Loucy (cell line): Measurements from ENCODE around the gene CEP112.

Source experiments
- H2AFZ ChIP-seq: fragments of 200-600 bp; sonication (generic); 2 replicates; pipeline ENCODE4 v1.6.0; 2016; ENCODE audit warnings: antibody characterized with exemption, mild to moderate bottlenecking, low read length, moderate library complexity
- H3F3A ChIP-seq: fragments of 200-600 bp; 2 replicates; pipeline ENCODE4 v1.6.0; 2016; ENCODE audit warnings: antibody characterized with exemption, low read depth, mild to moderate bottlenecking
- H3K27me3 ChIP-seq: fragments of 200-600 bp; sonication (generic); 2 replicates; pipeline ENCODE4 v1.6.1; 2014; ENCODE audit warnings: low read length, mild to moderate bottlenecking; ENCODE audit not compliant: insufficient read depth, poor library complexity, severe bottlenecking
- H3K36me3 ChIP-seq: fragments of 200-600 bp; sonication (generic); 2 replicates; pipeline ENCODE4 v1.6.1; 2016; ENCODE audit warnings: low read length; ENCODE audit not compliant: insufficient read depth
- H3K4me1 ChIP-seq: fragments of 200-600 bp; sonication (generic); 2 replicates; pipeline ENCODE4 v1.5.1; 2014; ENCODE audit warnings: low read length, mild to moderate bottlenecking; ENCODE audit not compliant: insufficient read depth, poor library complexity, severe bottlenecking
- H3K4me2 ChIP-seq: fragments of 200-600 bp; sonication (generic); 2 replicates; pipeline ENCODE4 v1.6.0; 2014; ENCODE audit warnings: antibody characterized with exemption, low read length, low read depth, mild to moderate bottlenecking; ENCODE audit not compliant: poor library complexity, severe bottlenecking
- H3K4me3 ChIP-seq: fragments of 200-600 bp; sonication (generic); 2 replicates; pipeline ENCODE4 v1.5.1; 2014; ENCODE audit warnings: low read length, mild to moderate bottlenecking, mixed read lengths; ENCODE audit not compliant: poor library complexity, severe bottlenecking
- H3K79me2 ChIP-seq: fragments of 200-600 bp; sonication (generic); 2 replicates; pipeline ENCODE4 v1.6.1; 2014; ENCODE audit warnings: low read length; ENCODE audit not compliant: insufficient read depth
- H3K9ac ChIP-seq: fragments of 200-600 bp; sonication (generic); 2 replicates; pipeline ENCODE4 v1.6.0; 2014; ENCODE audit warnings: mild to moderate bottlenecking, low read depth, low read length, moderate library complexity; ENCODE audit not compliant: poor library complexity, severe bottlenecking
- H3K9me2 ChIP-seq: fragments of 200-600 bp; sonication (generic); replicated peaks from 2 replicates; pipeline ENCODE4 v1.6.1; 2016; ENCODE audit warnings: low read depth, low read length, mixed read lengths
- H3K9me3 ChIP-seq: fragments of 200-600 bp; sonication (generic); 2 replicates; pipeline ENCODE4 v1.6.1; 2014; ENCODE audit warnings: mild to moderate bottlenecking, antibody characterized with exemption, low read length, low read depth; ENCODE audit not compliant: insufficient read depth
- H4K20me1 ChIP-seq: fragments of 200-600 bp; sonication (generic); 2 replicates; pipeline ENCODE4 v1.6.0; 2014; ENCODE audit warnings: antibody characterized with exemption, low read length, mild to moderate bottlenecking; ENCODE audit not compliant: insufficient read depth, poor library complexity, severe bottlenecking
- CTCF ChIP-seq: fragments of 200-600 bp; sonication (generic); conservative IDR thresholded peaks from 2 replicates; pipeline ENCODE4 v1.5.1; 2014; ENCODE audit warnings: mild to moderate bottlenecking, antibody characterized with exemption, low read length
- EZH2phosphoT487 ChIP-seq: fragments of 200-600 bp; IDR thresholded peaks from 2 replicates; pipeline ENCODE4 v1.6.1; 2018; ENCODE audit warnings: antibody characterized with exemption, mild to moderate bottlenecking, moderate library complexity, borderline replicate concordance

The CEP112 gene

GRCh38 chr17:65801513-65801912 is 390.4 kb downstream of the CEP112 start:
- Histone ChIP-seq H3K9me3 (peaks cover 7% of the 10 kb centered on the region; the same call in 1 of the 2 replicates), H3K27me3 (no peaks in the 10 kb centered on the region), H3K4me2 (no peak overlapping the region), H3K36me3 (no peaks in the 10 kb centered on the region), H3F3A (no peaks in the 10 kb centered on the region), H3K4me3 (no peak overlapping the region), H4K20me1 (no peaks in the 10 kb centered on the region), H3K9ac (no peak overlapping the region), H3K79me2 (no peaks in the 10 kb centered on the region), H2AFZ (no peak overlapping the region), H3K9me2 (no peaks in the 10 kb centered on the region), H3K4me1 (no peaks in the 10 kb centered on the region)
- TF ChIP-seq EZH2phosphoT487 (no peak), CTCF (no peak)

GRCh38 chr17:65800655-65801054 is 391.3 kb downstream of the CEP112 start:
- H4K20me1 ChIP-seq = no peaks in the 10 kb centered on the region
- H2AFZ ChIP-seq = no peak overlapping the region
- TF ChIP-seq CTCF (no peak), EZH2phosphoT487 (no peak)
- H3K4me2 ChIP-seq = no peak overlapping the region
- no peaks in the 10 kb centered on the region for H3K79me2 ChIP-seq
- H3K4me1 ChIP-seq = no peaks in the 10 kb centered on the region
- H3K27me3 ChIP-seq = no peaks in the 10 kb centered on the region
- H3K9ac ChIP-seq = no peak overlapping the region
- H3F3A ChIP-seq = no peaks in the 10 kb centered on the region
- H3K4me3 ChIP-seq = no peak overlapping the region
- H3K9me2 ChIP-seq = no peaks in the 10 kb centered on the region
- H3K9me3 ChIP-seq = 0 out of 2 replicates have a peak, but pooled peaks cover 7% of the 10 kb centered on the region
- no peaks in the 10 kb centered on the region for H3K36me3 ChIP-seq

DNA sequence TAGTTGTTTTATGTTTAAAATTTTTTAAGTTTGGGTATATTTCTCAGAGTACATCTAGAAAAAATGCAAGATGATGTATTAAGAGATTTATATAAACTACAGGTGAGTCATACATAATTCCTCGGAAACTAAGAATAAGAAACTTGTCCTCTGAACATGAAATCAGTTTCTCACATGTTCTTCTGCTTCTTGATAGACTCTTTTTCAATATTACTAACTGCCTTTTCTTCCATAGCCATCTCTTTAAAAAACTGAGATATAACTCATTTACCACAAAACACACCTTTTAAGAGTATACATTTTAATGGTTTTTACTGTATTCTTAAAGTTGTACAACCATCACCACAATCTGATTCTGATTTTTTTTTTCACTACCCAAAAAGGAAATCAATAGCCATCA is 392.1 kb downstream of the CEP112 start:
- no peaks in the 10 kb centered on the region for H3K9me2 ChIP-seq
- H3K4me2 ChIP-seq = no peak overlapping the region
- H3F3A ChIP-seq = no peaks in the 10 kb centered on the region
- H3K4me1 ChIP-seq = no peaks in the 10 kb centered on the region
- H4K20me1 ChIP-seq = no peaks in the 10 kb centered on the region
- H3K4me3 ChIP-seq = no peak overlapping the region
- H3K9ac ChIP-seq = no peak overlapping the region
- H3K36me3 ChIP-seq = no peaks in the 10 kb centered on the region
- TF ChIP-seq EZH2phosphoT487 (no peak), CTCF (no peak)
- no peak overlapping the region for H2AFZ ChIP-seq
- H3K27me3 ChIP-seq = no peaks in the 10 kb centered on the region
- H3K79me2 ChIP-seq = no peaks in the 10 kb centered on the region
- H3K9me3 ChIP-seq = 0 out of 2 replicates have a peak, but pooled peaks cover 7% of the 10 kb centered on the region
